ENCODE measurements around the gene MDM4.

GRCh38 chr1:204532832-204533231 is 16.6 kb downstream of the MDM4 start:
- TF ChIP-seq, protein P1, sequence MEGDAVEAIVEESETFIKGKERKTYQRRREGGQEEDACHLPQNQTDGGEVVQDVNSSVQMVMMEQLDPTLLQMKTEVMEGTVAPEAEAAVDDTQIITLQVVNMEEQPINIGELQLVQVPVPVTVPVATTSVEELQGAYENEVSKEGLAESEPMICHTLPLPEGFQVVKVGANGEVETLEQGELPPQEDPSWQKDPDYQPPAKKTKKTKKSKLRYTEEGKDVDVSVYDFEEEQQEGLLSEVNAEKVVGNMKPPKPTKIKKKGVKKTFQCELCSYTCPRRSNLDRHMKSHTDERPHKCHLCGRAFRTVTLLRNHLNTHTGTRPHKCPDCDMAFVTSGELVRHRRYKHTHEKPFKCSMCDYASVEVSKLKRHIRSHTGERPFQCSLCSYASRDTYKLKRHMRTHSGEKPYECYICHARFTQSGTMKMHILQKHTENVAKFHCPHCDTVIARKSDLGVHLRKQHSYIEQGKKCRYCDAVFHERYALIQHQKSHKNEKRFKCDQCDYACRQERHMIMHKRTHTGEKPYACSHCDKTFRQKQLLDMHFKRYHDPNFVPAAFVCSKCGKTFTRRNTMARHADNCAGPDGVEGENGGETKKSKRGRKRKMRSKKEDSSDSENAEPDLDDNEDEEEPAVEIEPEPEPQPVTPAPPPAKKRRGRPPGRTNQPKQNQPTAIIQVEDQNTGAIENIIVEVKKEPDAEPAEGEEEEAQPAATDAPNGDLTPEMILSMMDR (IDR thresholded peaks at IDR 0.05), result no peak
- no peak for TF ChIP-seq POLR2A (IDR thresholded peaks at IDR 0.05; ENCODE audit: low read depth)
- no peak for TF ChIP-seq EP300 (IDR thresholded peaks at IDR 0.05)
- TF ChIP-seq POLR2AphosphoS5 (IDR thresholded peaks at IDR 0.05), result no peak
